ENCODE measurements around the gene HIC1. TPM values are rescaled to one million over a fixed set of nuclear protein-coding genes. Genes with fewer than 3 reads are reported as not detected.

Gene HIC1
- total RNA-seq, 1 donor: 36.4 TPM

GRCh38 chr17:2057760-2058585 lies 3.1 kb downstream of the HIC1 start:
- H3K4me3 ChIP-seq (ENCODE audit: low read depth, low read length): peak overlapping the region; percentile 72

GRCh38 chr17:2058586-2059546 lies 4.0 kb downstream of the HIC1 start:
- H3K4me3 ChIP-seq (ENCODE audit: low read depth, low read length): peak overlapping the region; percentile 72
- DNase-seq (ENCODE audit: low read depth): peak; percentile 86
- TF ChIP-seq CTCF (IDR thresholded peaks at IDR 0.05; ENCODE audit: insufficient read depth, low read length): peak; percentile 82

More at GRCh38 chr17:2057760-2058585, 3.1 kb downstream of the HIC1 start:
- no peak for TF ChIP-seq CTCF (IDR thresholded peaks at IDR 0.05; ENCODE audit: insufficient read depth, low read length)
- peak; percentile 58 for DNase-seq (ENCODE audit: low read depth)

GRCh38 chr17:2059547-2060384 lies 4.9 kb downstream of the HIC1 start:
- no peak for TF ChIP-seq CTCF (IDR thresholded peaks at IDR 0.05; ENCODE audit: insufficient read depth, low read length)
- no peak for DNase-seq (ENCODE audit: low read depth)
- peak overlapping the region; percentile 72 for H3K4me3 ChIP-seq (ENCODE audit: low read depth, low read length)

- TF ChIP-seq CTCF (IDR thresholded peaks at IDR 0.05; ENCODE audit: insufficient read depth, low read length): no peak
- DNase-seq (ENCODE audit: low read depth): no peak
- H3K4me3 ChIP-seq (ENCODE audit: low read depth, low read length): no peak overlapping the region
Measured at GRCh38 chr17:2060385-2060658, 5.4 kb downstream of the HIC1 start.

- TF ChIP-seq CTCF (IDR thresholded peaks at IDR 0.05; ENCODE audit: insufficient read depth, low read length): no peak
- no peak overlapping the region for H3K4me3 ChIP-seq (ENCODE audit: low read depth, low read length)
- DNase-seq (ENCODE audit: low read depth): no peak
Measured at GRCh38 chr17:2060681-2061440, 6.0 kb downstream of the HIC1 start.
